PC-9 (cell line): ENCODE data around the gene BACH2. TPM values are rescaled to one million over a fixed set of nuclear protein-coding genes. Genes with fewer than 3 reads are reported as not detected.

ENCODE experiments used
- BruUV-seq: library from RNA; stranded (reverse); fragments of 400-500 nt; replicated peaks from 2 replicates; lab custom pipeline; 2021; lab: Mats Ljungman, UMichigan
- CTCF ChIA-PET: fragments of 300-600 bp; sonication (Branson Sonifier 250); formaldehyde crosslinking; loops from one replicate; lab custom pipeline; 2022; ENCODE audit warnings: antibody characterized with exemption; lab: Charles Lee
- POLR2A ChIA-PET: fragments of 300-600 bp; sonication (Branson Sonifier 250); formaldehyde crosslinking; loops from one replicate; lab custom pipeline; 2022; ENCODE audit warnings: antibody characterized with exemption; ENCODE audit not compliant: unreplicated experiment; lab: Charles Lee
- DNase-seq, 2 experiments: peaks; one replicate each; pipeline versions ENCODE4 v3.0.0 to v3.0.0-alpha.2; 2015 to 2022; ENCODE audit warnings: mixed read lengths in 1 of 2
- H2AFZ ChIP-seq: fragments of 200-600 bp; sonication (generic); 2 replicates; pipeline ENCODE4 v1.8.1; 2017; ENCODE audit warnings: antibody characterized with exemption
- H3F3A ChIP-seq: fragments of 200-600 bp; sonication (generic); 2 replicates; pipeline ENCODE4 v1.8.1; 2017; ENCODE audit warnings: antibody characterized with exemption, mild to moderate bottlenecking, low read depth; ENCODE audit not compliant: insufficient read depth
- H3K27ac ChIP-seq: fragments of 200-600 bp; sonication (generic); 2 replicates; pipeline ENCODE4 v1.6.1; 2016; ENCODE audit warnings: mixed run types
- H3K27me3 ChIP-seq: fragments of 200-600 bp; sonication (generic); 2 replicates; pipeline ENCODE4 v1.6.1; 2016; ENCODE audit warnings: low read depth, mixed run types; ENCODE audit not compliant: insufficient read depth
- H3K36me3 ChIP-seq: fragments of 200-600 bp; sonication (generic); 2 replicates; pipeline ENCODE4 v1.6.1; 2016; ENCODE audit warnings: low read depth, mixed run types
- H3K4me1 ChIP-seq: fragments of 200-600 bp; sonication (generic); replicated peaks from 2 replicates; pipeline ENCODE4 v1.6.1; 2016; ENCODE audit warnings: mixed run types; ENCODE audit not compliant: insufficient read depth
- H3K4me2 ChIP-seq: fragments of 200-600 bp; sonication (generic); 2 replicates; pipeline ENCODE4 v1.6.1; 2017; ENCODE audit warnings: mixed run types
- H3K4me3 ChIP-seq: fragments of 200-600 bp; sonication (generic); 2 replicates; pipeline ENCODE4 v1.6.1; 2016; ENCODE audit warnings: mixed run types
- H3K79me2 ChIP-seq: fragments of 200-600 bp; sonication (generic); 2 replicates; pipeline ENCODE4 v1.6.1; 2017; ENCODE audit warnings: low read depth, mixed run types
- H3K9me2 ChIP-seq: fragments of 200-600 bp; sonication (generic); 2 replicates; pipeline ENCODE4 v1.8.1; 2017; ENCODE audit warnings: mild to moderate bottlenecking; ENCODE audit not compliant: insufficient read depth
- H3K9me3 ChIP-seq: fragments of 200-600 bp; sonication (generic); 2 replicates; pipeline ENCODE4 v1.8.1; 2016; ENCODE audit warnings: low read depth; ENCODE audit not compliant: insufficient read depth
- H4K20me1 ChIP-seq: fragments of 200-600 bp; sonication (generic); 2 replicates; pipeline ENCODE4 v1.8.1; 2017; ENCODE audit not compliant: insufficient read depth
- EZH2 ChIP-seq: fragments of 200-600 bp; sonication (generic); IDR thresholded peaks from 2 replicates; pipeline ENCODE4 v1.8.0; 2017; ENCODE audit warnings: antibody characterized with exemption, low read depth
- intact Hi-C: fragments of 100-400 bp; cut with micrococcal nuclease; formaldehyde crosslinking; loops from one replicate; pipeline ENCODE4 v1.10.0; 2022; ENCODE audit not compliant: unreplicated experiment
- total RNA-seq: library from RNA; stranded (reverse); gene quantifications from 2 replicates; pipeline ENCODE4 v1.2.3, GENCODE V29; 2021
- TF ChIP-seq, protein P1 (sequence below): fragments of 200-600 bp; sonication (generic); conservative IDR thresholded peaks from 2 replicates; pipeline ENCODE4 v1.6.1; 2017; ENCODE audit warnings: mixed run types, antibody characterized with exemption, mild to moderate bottlenecking, moderate library complexity

Gene BACH2
- total RNA-seq, 1 experiment from 2014 or later, result 2.3 TPM

DNA sequence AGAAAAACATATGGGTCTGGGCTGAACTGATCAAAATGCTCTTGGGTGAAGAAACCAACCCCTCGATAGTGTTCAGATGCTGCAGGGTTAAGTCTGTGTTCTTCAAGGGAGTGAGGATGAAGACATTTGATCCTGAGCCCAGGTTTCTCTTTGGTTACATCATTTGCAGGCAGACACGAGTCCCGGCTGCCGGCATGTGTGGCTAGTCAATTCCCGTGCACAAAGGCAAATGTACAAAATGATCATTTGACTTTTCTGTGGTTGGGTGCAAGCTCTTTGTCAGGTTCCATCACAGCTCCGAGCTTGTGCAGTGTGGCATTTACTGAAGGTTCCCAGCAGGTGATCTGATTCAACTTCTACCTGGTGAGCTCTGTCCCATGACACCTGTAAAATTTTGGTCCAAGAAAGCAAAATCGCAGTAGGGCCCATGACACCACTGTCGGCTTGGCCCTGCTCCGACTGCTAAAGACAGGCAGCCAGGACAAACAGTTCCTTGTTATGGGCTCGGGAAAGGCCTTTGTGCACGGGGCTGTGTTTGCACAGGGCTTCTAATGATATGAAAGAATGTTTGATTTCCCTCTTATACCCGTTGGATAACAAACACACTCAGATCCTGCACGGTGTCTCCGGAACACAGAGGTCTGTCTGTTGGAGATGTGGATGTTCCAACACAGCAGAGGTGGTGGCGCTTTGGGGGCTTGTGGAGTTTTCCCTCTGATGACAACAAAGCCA, 355.4 kb downstream of the BACH2 start:
- POLR2A ChIA-PET, result no interaction called here
- no peak overlapping the region for H3K27ac ChIP-seq
- H4K20me1 ChIP-seq, result no peaks in the 10 kb centered on the region
- no peak for DNase-seq
- no peaks in the 10 kb centered on the region for H3K9me2 ChIP-seq
- no peaks in the 10 kb centered on the region for H3K27me3 ChIP-seq
- BruUV-seq, result no TSS peak
- CTCF ChIA-PET, result interaction anchor here (0.7 to 2.3 kb wide), 6 partner anchors 346 to 539 kb away, joined by 3 to 37 read pairs (median 5); no protein-coding TSS in a partner anchor
- no peak overlapping the region for H3K4me3 ChIP-seq
- no peak overlapping the region for H3K4me2 ChIP-seq
- intact Hi-C loops, result loop anchor here (2.0 to 10.0 kb wide), 2 partner anchors 356 to 454 kb away; partner anchors contain the start of gene BACH2
- no peaks in the 10 kb centered on the region for H3K79me2 ChIP-seq
- no peaks in the 10 kb centered on the region for H3K9me3 ChIP-seq
- H3F3A ChIP-seq, result no peaks in the 10 kb centered on the region
- TF ChIP-seq, protein P1, sequence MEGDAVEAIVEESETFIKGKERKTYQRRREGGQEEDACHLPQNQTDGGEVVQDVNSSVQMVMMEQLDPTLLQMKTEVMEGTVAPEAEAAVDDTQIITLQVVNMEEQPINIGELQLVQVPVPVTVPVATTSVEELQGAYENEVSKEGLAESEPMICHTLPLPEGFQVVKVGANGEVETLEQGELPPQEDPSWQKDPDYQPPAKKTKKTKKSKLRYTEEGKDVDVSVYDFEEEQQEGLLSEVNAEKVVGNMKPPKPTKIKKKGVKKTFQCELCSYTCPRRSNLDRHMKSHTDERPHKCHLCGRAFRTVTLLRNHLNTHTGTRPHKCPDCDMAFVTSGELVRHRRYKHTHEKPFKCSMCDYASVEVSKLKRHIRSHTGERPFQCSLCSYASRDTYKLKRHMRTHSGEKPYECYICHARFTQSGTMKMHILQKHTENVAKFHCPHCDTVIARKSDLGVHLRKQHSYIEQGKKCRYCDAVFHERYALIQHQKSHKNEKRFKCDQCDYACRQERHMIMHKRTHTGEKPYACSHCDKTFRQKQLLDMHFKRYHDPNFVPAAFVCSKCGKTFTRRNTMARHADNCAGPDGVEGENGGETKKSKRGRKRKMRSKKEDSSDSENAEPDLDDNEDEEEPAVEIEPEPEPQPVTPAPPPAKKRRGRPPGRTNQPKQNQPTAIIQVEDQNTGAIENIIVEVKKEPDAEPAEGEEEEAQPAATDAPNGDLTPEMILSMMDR, result no peak
- no peak for TF ChIP-seq EZH2
- no peaks in the 10 kb centered on the region for H3K36me3 ChIP-seq
- H3K4me1 ChIP-seq, result no peaks in the 10 kb centered on the region
- H2AFZ ChIP-seq, result no peak overlapping the region

DNA sequence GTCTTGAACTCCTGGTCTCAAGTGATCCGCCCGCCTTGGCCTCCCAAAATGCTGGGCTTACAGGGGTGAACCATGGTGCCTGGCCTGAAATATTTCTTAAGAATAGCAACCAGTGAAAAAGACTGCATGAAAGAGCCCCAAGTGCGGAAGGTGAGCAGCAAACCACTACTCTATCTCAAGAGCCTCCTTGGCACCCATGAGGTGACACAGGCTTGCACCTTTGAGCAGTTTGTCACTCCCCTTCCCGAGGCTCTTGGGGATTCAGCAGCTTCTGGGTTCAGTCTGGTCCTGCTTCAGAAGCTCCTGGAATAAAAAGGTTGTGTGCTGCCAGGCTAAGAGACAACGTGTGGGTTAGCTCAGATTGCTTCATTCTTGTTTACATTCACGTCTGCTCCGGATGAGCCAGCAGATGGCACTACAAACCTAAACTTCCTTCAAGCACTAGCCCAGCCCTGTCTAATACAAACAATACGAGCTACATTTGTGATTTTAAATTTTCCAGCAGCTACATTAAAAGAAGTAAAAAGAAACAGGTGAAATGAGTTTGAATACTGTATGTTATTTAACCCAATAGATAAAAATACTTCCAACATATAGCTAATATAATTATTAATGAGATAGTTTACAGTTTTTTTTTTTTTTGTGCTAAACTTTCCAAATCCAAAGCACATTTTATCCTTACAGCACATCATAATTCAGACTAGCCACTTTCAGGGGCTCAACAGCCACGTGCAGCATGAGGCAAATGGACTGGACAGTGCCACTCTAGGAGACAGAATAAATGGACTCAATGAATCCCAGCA, 356.2 kb downstream of the BACH2 start:
- Histone ChIP-seq H3K9me2 (no peaks in the 10 kb centered on the region), H3K9me3 (no peaks in the 10 kb centered on the region), H4K20me1 (no peaks in the 10 kb centered on the region), H3K4me1 (no peaks in the 10 kb centered on the region), H3K27me3 (no peaks in the 10 kb centered on the region), H3K36me3 (no peaks in the 10 kb centered on the region), H3F3A (no peaks in the 10 kb centered on the region), H3K79me2 (no peaks in the 10 kb centered on the region), H3K4me2 (no peak overlapping the region), H3K27ac (no peak overlapping the region), H2AFZ (no peak overlapping the region), H3K4me3 (no peak overlapping the region)
- POLR2A ChIA-PET, result no interaction called here
- intact Hi-C loops, result loop anchor here (1.0 to 10.0 kb wide), 4 partner anchors 30 to 539 kb away; partner anchors contain the start of gene BACH2
- TF ChIP-seq EZH2, result no peak
- TF ChIP-seq, protein P1, result peak; percentile 76
- peak; percentile 47 to 54 for DNase-seq
- CTCF ChIA-PET, result interaction anchor here (0.5 to 2.3 kb wide), 11 partner anchors 23 to 1593 kb away, joined by 3 to 37 read pairs (median 4); no protein-coding TSS in a partner anchor
- BruUV-seq, result no TSS peak

DNA sequence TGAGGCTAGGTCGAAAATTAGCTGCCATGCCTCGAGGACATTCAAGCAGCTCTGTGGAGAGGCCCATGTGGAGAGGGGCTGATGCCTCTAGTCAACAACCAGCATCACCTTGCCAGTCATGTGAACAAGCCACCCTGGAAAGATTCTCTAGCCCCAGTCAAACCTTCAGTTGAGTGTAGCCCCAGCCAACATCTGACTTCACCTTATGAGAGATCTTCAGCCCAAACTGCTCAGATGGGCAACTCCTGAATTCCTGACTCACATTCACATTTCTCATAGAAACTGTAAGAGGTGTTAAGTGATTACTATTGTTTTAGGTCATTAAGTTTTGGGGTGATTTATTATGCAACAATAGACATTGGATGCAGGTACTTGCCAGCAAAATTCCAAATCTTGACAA, 357.5 kb downstream of the BACH2 start:
- no peak overlapping the region for H2AFZ ChIP-seq
- H3K27ac ChIP-seq, result no peak overlapping the region
- H3K36me3 ChIP-seq, result no peaks in the 10 kb centered on the region
- intact Hi-C loops, result no loop called here
- no peaks in the 10 kb centered on the region for H3K79me2 ChIP-seq
- no peaks in the 10 kb centered on the region for H3K27me3 ChIP-seq
- no peaks in the 10 kb centered on the region for H4K20me1 ChIP-seq
- no peaks in the 10 kb centered on the region for H3K4me1 ChIP-seq
- H3K4me3 ChIP-seq, result no peak overlapping the region
- H3K9me2 ChIP-seq, result no peaks in the 10 kb centered on the region
- CTCF ChIA-PET, result interaction anchor here (0.7 kb wide), 1 partner anchor 121 kb away, joined by 4 read pairs; no protein-coding TSS in a partner anchor
- no peak overlapping the region for H3K4me2 ChIP-seq
- POLR2A ChIA-PET, result no interaction called here
- H3K9me3 ChIP-seq, result no peaks in the 10 kb centered on the region
- no peak for DNase-seq
- H3F3A ChIP-seq, result no peaks in the 10 kb centered on the region
- TF ChIP-seq, protein P1, result no peak
- TF ChIP-seq EZH2, result no peak
- BruUV-seq, result no TSS peak
